Ovary (tissue), 3 donors: Measurements from ENCODE around the gene KCNN4.

Experiments
- CTCF ChIP-seq, 3 donors: fragments of 450-650 bp in 2 of 3; fragments of 200-600 bp in 1 of 3; IDR thresholded peaks; one replicate each; pipeline versions ENCODE4 v1.5.1 to v1.8.0; 2016 to 2022; ENCODE audit warnings: antibody characterized with exemption in 3 of 3, mild to moderate bottlenecking in 1 of 3
- POLR2A ChIP-seq: fragments of 450-650 bp; IDR thresholded peaks from one replicate; pipeline ENCODE4 v1.6.1; 2017; ENCODE audit warnings: antibody characterized with exemption, mild to moderate bottlenecking, moderate library complexity
- donor health status: DM: no; HTN: no; CAD: no.

DNA sequence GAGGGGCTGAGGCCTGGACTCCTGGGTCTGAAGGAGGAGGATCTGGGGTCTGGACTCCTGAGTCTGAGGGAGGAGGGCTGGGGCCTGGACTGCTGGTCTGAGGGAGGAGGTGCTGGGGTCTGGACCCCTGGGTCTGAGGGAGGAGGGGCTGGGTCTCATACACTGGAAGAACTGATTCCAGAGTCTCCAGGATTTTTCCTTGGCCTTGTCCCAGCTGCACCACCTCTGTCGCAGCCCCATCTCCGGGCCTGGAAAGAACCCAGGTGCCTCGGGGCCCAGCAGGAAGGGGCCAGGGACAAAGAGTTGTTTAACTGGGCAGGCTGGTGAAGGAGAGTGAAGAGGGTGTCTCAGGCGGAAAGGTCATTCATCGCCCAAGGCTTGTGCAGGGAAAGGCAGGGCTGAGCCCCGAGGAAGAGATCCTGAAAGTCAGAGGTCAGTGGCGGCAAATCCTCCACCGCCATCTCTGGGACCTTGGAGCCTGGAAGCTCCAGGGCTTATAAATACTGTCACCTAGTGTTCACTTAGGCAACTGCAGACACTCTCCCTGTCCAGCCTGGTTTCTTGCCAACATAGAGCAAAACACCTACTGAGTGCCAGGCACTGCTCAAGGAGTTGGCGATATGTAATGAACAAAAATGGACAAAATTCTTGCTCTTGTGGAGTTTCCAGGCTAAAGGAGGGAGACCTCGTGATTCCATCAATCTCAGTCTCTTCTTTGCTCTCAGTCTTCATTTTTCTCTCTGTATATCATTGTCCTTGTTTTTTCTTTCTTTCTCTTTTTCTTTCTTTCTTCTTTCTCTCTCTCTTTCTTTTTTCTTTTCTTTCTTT lies 4.4 kb upstream of the KCNN4 start:
- TF ChIP-seq CTCF (IDR thresholded peaks at IDR 0.05) (peak; percentile 50 to 67 (median 66)), POLR2A (no peak)
